ENCODE results near the gene CUEDC1. TPM values are rescaled to one million over a fixed set of nuclear protein-coding genes. Genes with fewer than 3 reads are reported as not detected.

Gene CUEDC1
- total and polyA plus RNA-seq, 2 of the 13 experiments (the other 11 are each of a cell fraction or from before 2014, with no cell fraction given) = 7.4 to 12.9 TPM

DNA sequence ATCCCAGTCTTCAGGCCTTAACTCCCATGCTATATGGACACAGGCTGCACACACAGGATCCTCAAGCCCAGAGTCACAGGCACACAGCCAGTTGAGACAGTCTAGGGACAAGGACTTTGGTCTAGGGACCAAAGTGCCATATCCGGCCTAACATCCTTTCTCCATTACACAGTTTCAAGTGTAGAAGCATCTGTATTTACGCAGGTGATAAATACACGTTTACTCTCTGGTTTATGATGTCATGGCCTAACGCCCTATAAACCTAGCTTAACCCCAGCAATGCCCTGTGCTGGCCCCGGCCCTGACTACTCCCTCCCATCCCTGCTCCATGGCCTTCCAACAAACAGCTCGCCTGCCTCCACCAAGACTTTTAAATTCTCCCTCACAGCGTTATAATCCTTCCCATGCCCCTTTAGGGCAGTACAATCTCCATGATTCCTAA is 17.1 kb downstream of the CUEDC1 start (continued):
- TF ChIP-seq, protein P1, sequence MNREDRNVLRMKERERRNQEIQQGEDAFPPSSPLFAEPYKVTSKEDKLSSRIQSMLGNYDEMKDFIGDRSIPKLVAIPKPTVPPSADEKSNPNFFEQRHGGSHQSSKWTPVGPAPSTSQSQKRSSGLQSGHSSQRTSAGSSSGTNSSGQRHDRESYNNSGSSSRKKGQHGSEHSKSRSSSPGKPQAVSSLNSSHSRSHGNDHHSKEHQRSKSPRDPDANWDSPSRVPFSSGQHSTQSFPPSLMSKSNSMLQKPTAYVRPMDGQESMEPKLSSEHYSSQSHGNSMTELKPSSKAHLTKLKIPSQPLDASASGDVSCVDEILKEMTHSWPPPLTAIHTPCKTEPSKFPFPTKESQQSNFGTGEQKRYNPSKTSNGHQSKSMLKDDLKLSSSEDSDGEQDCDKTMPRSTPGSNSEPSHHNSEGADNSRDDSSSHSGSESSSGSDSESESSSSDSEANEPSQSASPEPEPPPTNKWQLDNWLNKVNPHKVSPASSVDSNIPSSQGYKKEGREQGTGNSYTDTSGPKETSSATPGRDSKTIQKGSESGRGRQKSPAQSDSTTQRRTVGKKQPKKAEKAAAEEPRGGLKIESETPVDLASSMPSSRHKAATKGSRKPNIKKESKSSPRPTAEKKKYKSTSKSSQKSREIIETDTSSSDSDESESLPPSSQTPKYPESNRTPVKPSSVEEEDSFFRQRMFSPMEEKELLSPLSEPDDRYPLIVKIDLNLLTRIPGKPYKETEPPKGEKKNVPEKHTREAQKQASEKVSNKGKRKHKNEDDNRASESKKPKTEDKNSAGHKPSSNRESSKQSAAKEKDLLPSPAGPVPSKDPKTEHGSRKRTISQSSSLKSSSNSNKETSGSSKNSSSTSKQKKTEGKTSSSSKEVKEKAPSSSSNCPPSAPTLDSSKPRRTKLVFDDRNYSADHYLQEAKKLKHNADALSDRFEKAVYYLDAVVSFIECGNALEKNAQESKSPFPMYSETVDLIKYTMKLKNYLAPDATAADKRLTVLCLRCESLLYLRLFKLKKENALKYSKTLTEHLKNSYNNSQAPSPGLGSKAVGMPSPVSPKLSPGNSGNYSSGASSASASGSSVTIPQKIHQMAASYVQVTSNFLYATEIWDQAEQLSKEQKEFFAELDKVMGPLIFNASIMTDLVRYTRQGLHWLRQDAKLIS (CRISPR knock-in tag; IDR thresholded peaks at IDR 0.05) = no peak
- TF ChIP-seq SOX6 (IDR thresholded peaks at IDR 0.05) (no peak), SOX6 (CRISPR knock-in tag; IDR thresholded peaks at IDR 0.05) (peak; percentile 80), SPEN (CRISPR knock-in tag; IDR thresholded peaks at IDR 0.05; ENCODE audit: low read depth) (peak; percentile 75), FOXA3 (CRISPR knock-in tag; IDR thresholded peaks at IDR 0.05) (peak; percentile 91), RFXAP (CRISPR knock-in tag; IDR thresholded peaks at IDR 0.05; ENCODE audit: borderline replicate concordance) (no peak; the same call in 1 of the 2 replicates), JUNB (CRISPR knock-in tag; IDR thresholded peaks at IDR 0.05; ENCODE audit: borderline replicate concordance) (no peak), ZNF280B (CRISPR knock-in tag; IDR thresholded peaks at IDR 0.05; ENCODE audit: borderline replicate concordance) (no peak), MED8 (CRISPR knock-in tag; IDR thresholded peaks at IDR 0.05; ENCODE audit: insufficient replicate concordance) (no peak), SAP130 (CRISPR knock-in tag; IDR thresholded peaks at IDR 0.05; ENCODE audit: low read depth) (peak; percentile 89), ZNF660 (CRISPR knock-in tag; IDR thresholded peaks at IDR 0.05; ENCODE audit: borderline replicate concordance, low read depth) (no peak), MTF1 (CRISPR knock-in tag; IDR thresholded peaks at IDR 0.05) (no peak), HES4 (CRISPR knock-in tag; IDR thresholded peaks at IDR 0.05; ENCODE audit: borderline replicate concordance) (no peak), MAF1 (CRISPR knock-in tag; IDR thresholded peaks at IDR 0.05; ENCODE audit: borderline replicate concordance) (no peak), ZNF569 (CRISPR knock-in tag; IDR thresholded peaks at IDR 0.05; ENCODE audit: borderline replicate concordance) (no peak), ZNF251 (CRISPR knock-in tag; IDR thresholded peaks at IDR 0.05) (no peak), AGO1 (IDR thresholded peaks at IDR 0.05; ENCODE audit: low read depth, low read length, poor library complexity, severe bottlenecking) (no peak), STAG1 (CRISPR knock-in tag; IDR thresholded peaks at IDR 0.05) (no peak), ZNF24 (IDR thresholded peaks at IDR 0.05) (no peak), ZSCAN25 (CRISPR knock-in tag; IDR thresholded peaks at IDR 0.05) (no peak), MXD4 (CRISPR knock-in tag; IDR thresholded peaks at IDR 0.05) (no peak), ZSCAN20 (CRISPR knock-in tag; IDR thresholded peaks at IDR 0.05; ENCODE audit: borderline replicate concordance) (no peak)
- TF ChIP-seq, protein P2, sequence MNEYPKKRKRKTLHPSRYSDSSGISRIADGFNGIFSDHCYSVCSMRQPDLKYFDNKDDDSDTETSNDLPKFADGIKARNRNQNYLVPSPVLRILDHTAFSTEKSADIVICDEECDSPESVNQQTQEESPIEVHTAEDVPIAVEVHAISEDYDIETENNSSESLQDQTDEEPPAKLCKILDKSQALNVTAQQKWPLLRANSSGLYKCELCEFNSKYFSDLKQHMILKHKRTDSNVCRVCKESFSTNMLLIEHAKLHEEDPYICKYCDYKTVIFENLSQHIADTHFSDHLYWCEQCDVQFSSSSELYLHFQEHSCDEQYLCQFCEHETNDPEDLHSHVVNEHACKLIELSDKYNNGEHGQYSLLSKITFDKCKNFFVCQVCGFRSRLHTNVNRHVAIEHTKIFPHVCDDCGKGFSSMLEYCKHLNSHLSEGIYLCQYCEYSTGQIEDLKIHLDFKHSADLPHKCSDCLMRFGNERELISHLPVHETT (CRISPR knock-in tag; conservative IDR thresholded peaks at IDR 0.05) = no peak
- TF ChIP-seq, protein P3, sequence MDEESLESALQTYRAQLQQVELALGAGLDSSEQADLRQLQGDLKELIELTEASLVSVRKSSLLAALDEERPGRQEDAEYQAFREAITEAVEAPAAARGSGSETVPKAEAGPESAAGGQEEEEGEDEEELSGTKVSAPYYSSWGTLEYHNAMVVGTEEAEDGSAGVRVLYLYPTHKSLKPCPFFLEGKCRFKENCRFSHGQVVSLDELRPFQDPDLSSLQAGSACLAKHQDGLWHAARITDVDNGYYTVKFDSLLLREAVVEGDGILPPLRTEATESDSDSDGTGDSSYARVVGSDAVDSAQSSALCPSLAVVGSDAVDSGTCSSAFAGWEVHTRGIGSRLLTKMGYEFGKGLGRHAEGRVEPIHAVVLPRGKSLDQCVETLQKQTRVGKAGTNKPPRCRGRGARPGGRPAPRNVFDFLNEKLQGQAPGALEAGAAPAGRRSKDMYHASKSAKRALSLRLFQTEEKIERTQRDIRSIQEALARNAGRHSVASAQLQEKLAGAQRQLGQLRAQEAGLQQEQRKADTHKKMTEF (CRISPR knock-in tag; IDR thresholded peaks at IDR 0.05) = peak; percentile 82

Measured in HepG2 (cell line).